GM18870 (cell line): ENCODE data around the gene DPP7.
"Not testable (repeated sequence)": the region's sequence is repeated elsewhere in the genome, so short reads cannot be mapped to it uniquely, and the experiment has no call there.

Source experiments
- ATAC-seq: cut with Tn5 transposase; IDR thresholded peaks from one replicate; pipeline ENCODE4 v1.9.1; 2021; ENCODE audit warnings: moderate library complexity; ENCODE audit not compliant: unreplicated experiment

The DPP7 gene

GRCh38 chr9:137075275-137075775, 39.2 kb downstream of the DPP7 start:
- no peak for ATAC-seq

- ATAC-seq, result no peak
Measured at GRCh38 chr9:137074657-137075274, 39.8 kb downstream of the DPP7 start.

- no peak for ATAC-seq
Measured at GRCh38 chr9:137073992-137074399, 40.5 kb downstream of the DPP7 start.

- no peak for ATAC-seq
Measured at GRCh38 chr9:137071282-137071681, 43.3 kb downstream of the DPP7 start.

- ATAC-seq, result no peak
Measured at GRCh38 chr9:137070906-137071275, 43.6 kb downstream of the DPP7 start.

- peak; percentile 60 for ATAC-seq
Measured at GRCh38 chr9:137070201-137070905, 44.2 kb downstream of the DPP7 start, which contains the start of gene SAPCD2. TSS of gene SAPCD2 (minus strand) at chr9:137070557. CDS start at chr9:137070460, 97 bp downstream.

GRCh38 chr9:137069508-137070091, 44.9 kb downstream of the DPP7 start:
- ATAC-seq, result no peak

- no peak for ATAC-seq
Measured at GRCh38 chr9:137068539-137069507, 45.7 kb downstream of the DPP7 start.

GRCh38 chr9:137067860-137068538, 46.5 kb downstream of the DPP7 start:
- no peak for ATAC-seq

- no peak for ATAC-seq
Measured at GRCh38 chr9:137066096-137066861, 48.3 kb downstream of the DPP7 start.

- no peak for ATAC-seq
Measured at GRCh38 chr9:137065336-137065967, 49.1 kb downstream of the DPP7 start.

- ATAC-seq, result no peak
Measured at GRCh38 chr9:137064880-137065164, 49.7 kb downstream of the DPP7 start.

- ATAC-seq, result no peak
Measured at GRCh38 chr9:137064027-137064879, 50.3 kb downstream of the DPP7 start.

GRCh38 chr9:137063311-137064026, 51.1 kb downstream of the DPP7 start:
- no peak for ATAC-seq

- ATAC-seq, result not testable (repeated sequence)
Measured at GRCh38 chr9:137062798-137063197, 51.7 kb downstream of the DPP7 start.

GRCh38 chr9:137062384-137062783, 52.1 kb downstream of the DPP7 start:
- no peak for ATAC-seq
